CD4-positive, alpha-beta T cell treated with Interleukin-10 for 1 hour (primary cell): ENCODE measurements around the gene NLGN1.

ENCODE experiments used
- DNase-seq: peaks from one replicate; pipeline ENCODE4 v3.0.0-alpha.2; 2020

NLGN1 gene

GRCh38 chr3:173921732-173922131, 524.2 kb downstream of the NLGN1 start:
- no peak for DNase-seq

- DNase-seq: no peak
Measured at GRCh38 chr3:173923204-173923603, 525.7 kb downstream of the NLGN1 start.

GRCh38 chr3:173930251-173930650, 532.7 kb downstream of the NLGN1 start:
- DNase-seq: no peak

- no peak for DNase-seq
Measured at GRCh38 chr3:173932624-173933023, 535.1 kb downstream of the NLGN1 start.

- DNase-seq: no peak
Measured at GRCh38 chr3:173933113-173933512, 535.6 kb downstream of the NLGN1 start.

- no peak for DNase-seq
Measured at GRCh38 chr3:173936316-173936715, 538.8 kb downstream of the NLGN1 start.

- no peak for DNase-seq
Measured at GRCh38 chr3:173938159-173938558, 540.6 kb downstream of the NLGN1 start.

GRCh38 chr3:173938616-173939015, 541.1 kb downstream of the NLGN1 start:
- no peak for DNase-seq

- DNase-seq: no peak
Measured at GRCh38 chr3:173939331-173939730, 541.8 kb downstream of the NLGN1 start.

GRCh38 chr3:173943264-173943663, 545.7 kb downstream of the NLGN1 start:
- no peak for DNase-seq

- DNase-seq: no peak
Measured at GRCh38 chr3:173945170-173945569, 547.6 kb downstream of the NLGN1 start.

- no peak for DNase-seq
Measured at GRCh38 chr3:173945806-173946205, 548.3 kb downstream of the NLGN1 start.

- DNase-seq: no peak
Measured at GRCh38 chr3:173954647-173955046, 557.1 kb downstream of the NLGN1 start.

GRCh38 chr3:173957646-173958045, 560.1 kb downstream of the NLGN1 start:
- DNase-seq: no peak

- no peak for DNase-seq
Measured at GRCh38 chr3:173958805-173959204, 561.3 kb downstream of the NLGN1 start.

GRCh38 chr3:173970281-173970680, 572.7 kb downstream of the NLGN1 start:
- DNase-seq: no peak

- no peak for DNase-seq
Measured at GRCh38 chr3:173976281-173976680, 578.7 kb downstream of the NLGN1 start.

- DNase-seq: no peak
Measured at GRCh38 chr3:173977747-173978146, 580.2 kb downstream of the NLGN1 start.

GRCh38 chr3:173983343-173983742, 585.8 kb downstream of the NLGN1 start:
- DNase-seq: no peak

- DNase-seq: no peak
Measured at GRCh38 chr3:173986861-173987410, 589.4 kb downstream of the NLGN1 start.

- DNase-seq: no peak
Measured at GRCh38 chr3:173988909-173989308, 591.4 kb downstream of the NLGN1 start.

- no peak for DNase-seq
Measured at GRCh38 chr3:173992416-173992815, 594.9 kb downstream of the NLGN1 start.

GRCh38 chr3:173993299-173993698, 595.8 kb downstream of the NLGN1 start:
- DNase-seq: no peak

GRCh38 chr3:174000675-174001074, 603.1 kb downstream of the NLGN1 start:
- DNase-seq: no peak

GRCh38 chr3:174002543-174002942, 605.0 kb downstream of the NLGN1 start:
- no peak for DNase-seq

GRCh38 chr3:174010907-174011306, 613.4 kb downstream of the NLGN1 start:
- no peak for DNase-seq
